HG03354 (cell line): ENCODE data around the gene SEMA4B.

ENCODE experiments used
- ATAC-seq: cut with Tn5 transposase; IDR thresholded peaks from one replicate; pipeline ENCODE4 v1.9.1; 2021; ENCODE audit warnings: mild to moderate bottlenecking; ENCODE audit not compliant: unreplicated experiment, poor library complexity, severe bottlenecking

Gene SEMA4B

DNA sequence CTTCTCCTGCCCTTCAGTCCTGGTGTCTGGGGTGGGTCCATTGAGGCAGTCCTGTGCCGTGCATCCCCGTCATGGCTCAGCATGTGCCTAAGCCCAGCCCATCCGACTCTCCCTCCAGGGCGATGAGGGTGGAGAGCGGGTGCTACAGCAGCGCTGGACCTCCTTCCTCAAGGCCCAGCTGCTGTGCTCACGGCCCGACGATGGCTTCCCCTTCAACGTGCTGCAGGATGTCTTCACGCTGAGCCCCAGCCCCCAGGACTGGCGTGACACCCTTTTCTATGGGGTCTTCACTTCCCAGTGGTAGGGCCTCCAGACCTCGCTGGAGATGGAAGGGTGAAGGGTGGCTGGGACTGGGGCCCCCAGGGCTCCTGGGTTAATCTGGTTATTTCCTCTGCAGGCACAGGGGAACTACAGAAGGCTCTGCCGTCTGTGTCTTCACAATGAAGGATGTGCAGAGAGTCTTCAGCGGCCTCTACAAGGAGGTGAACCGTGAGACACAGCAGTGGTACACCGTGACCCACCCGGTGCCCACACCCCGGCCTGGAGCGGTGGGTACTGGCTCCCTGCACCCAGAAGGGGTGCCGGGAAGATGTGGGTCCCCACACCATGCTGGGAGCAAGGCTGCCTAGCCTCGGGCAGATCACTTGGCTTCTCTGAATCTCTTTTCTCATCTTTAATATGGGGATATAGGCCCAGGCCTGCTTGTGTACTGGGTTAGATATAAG is 22.5 kb downstream of the SEMA4B start:
- no peak for ATAC-seq

DNA sequence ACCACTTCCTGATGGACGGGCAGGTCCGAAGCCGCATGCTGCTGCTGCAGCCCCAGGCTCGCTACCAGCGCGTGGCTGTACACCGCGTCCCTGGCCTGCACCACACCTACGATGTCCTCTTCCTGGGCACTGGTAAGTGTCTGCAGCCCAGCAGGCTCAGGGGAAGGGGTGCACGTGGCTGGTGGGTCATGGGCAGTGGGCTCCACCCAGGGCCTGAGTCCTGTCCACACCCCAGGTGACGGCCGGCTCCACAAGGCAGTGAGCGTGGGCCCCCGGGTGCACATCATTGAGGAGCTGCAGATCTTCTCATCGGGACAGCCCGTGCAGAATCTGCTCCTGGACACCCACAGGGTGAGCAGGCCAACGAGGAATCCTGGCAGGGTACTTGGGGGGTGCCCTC is 23.9 kb downstream of the SEMA4B start:
- ATAC-seq = no peak

DNA sequence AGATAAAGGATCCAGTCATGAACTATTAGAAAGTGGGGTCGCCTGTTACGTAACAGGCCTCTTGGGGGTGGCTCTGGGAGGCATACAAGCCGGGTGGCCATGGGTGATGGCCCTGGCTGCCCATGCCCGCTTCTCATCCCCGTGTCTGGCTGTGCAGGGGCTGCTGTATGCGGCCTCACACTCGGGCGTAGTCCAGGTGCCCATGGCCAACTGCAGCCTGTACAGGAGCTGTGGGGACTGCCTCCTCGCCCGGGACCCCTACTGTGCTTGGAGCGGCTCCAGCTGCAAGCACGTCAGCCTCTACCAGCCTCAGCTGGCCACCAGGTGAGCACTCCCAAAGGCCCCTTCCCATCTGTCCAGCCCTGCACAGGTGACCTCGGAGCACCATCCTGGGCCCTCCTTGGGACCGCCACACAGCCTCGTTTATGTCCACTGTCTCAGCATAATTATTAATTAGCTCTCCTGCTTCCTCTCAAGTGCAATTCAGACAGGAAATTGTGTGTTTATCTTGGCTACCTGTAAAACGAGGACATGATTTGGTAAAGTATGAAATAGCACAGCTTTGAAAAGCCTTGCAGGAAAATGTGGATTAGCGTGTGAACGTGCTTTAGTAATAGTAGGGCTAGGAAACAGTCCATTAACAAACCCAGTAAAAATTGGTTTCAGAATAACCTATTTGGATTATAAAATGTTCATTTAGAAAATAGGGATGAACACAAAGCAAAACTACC is 24.5 kb downstream of the SEMA4B start:
- no peak for ATAC-seq

DNA sequence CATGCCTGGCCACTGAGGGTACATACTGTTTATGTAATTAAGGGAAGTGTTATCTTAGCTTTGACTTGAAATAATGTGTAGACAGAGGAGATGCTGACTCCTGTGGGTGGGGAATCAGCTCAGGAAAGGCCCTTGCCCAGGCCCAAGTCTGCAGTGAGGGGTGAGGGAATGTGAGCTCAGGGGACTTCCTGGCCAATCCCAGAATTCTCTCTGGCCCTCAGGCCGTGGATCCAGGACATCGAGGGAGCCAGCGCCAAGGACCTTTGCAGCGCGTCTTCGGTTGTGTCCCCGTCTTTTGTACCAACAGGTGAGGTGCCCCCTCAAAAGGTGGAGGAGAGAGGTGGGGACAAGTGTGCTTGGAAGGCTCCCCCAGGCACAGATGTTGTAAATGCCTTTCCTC is 26.2 kb downstream of the SEMA4B start:
- ATAC-seq = no peak

DNA sequence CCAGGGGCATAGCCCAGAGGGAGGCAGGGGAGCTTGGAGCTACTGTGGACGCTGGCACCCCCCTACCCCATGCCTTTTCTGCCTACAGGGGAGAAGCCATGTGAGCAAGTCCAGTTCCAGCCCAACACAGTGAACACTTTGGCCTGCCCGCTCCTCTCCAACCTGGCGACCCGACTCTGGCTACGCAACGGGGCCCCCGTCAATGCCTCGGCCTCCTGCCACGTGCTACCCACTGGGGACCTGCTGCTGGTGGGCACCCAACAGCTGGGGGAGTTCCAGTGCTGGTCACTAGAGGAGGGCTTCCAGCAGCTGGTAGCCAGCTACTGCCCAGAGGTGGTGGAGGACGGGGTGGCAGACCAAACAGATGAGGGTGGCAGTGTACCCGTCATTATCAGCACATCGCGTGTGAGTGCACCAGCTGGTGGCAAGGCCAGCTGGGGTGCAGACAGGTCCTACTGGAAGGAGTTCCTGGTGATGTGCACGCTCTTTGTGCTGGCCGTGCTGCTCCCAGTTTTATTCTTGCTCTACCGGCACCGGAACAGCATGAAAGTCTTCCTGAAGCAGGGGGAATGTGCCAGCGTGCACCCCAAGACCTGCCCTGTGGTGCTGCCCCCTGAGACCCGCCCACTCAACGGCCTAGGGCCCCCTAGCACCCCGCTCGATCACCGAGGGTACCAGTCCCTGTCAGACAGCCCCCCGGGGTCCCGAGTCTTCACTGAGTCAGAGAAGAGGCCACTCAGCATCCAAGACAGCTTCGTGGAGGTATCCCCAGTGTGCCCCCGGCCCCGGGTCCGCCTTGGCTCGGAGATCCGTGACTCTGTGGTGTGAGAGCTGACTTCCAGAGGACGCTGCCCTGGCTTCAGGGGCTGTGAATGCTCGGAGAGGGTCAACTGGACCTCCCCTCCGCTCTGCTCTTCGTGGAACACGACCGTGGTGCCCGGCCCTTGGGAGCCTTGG is 27.0 kb downstream of the SEMA4B start:
- ATAC-seq = no peak

DNA sequence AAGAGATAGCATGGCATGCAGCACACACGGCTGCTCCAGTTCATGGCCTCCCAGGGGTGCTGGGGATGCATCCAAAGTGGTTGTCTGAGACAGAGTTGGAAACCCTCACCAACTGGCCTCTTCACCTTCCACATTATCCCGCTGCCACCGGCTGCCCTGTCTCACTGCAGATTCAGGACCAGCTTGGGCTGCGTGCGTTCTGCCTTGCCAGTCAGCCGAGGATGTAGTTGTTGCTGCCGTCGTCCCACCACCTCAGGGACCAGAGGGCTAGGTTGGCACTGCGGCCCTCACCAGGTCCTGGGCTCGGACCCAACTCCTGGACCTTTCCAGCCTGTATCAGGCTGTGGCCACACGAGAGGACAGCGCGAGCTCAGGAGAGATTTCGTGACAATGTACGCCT is 27.8 kb downstream of the SEMA4B start:
- ATAC-seq = no peak

DNA sequence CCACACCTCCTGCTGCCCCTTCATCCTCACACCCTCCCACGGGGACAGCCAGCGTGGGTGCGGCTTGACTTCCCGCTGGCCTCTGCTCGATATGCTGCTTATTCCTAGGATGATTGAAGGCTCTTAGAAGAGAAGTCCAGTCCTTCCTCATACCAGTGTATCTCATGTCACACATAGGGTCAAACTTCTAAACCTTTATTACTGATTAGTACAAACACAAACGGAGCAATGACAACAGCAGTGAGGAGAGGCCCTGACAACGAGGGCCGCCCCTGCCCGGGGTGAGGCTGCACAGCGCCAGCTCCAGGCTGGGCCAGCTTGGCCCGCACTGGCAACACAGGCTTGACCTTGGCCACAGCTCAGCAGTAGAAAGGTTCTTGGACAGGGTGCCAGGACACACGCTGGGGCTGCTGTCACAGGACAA is 29.0 kb downstream of the SEMA4B start:
- no peak for ATAC-seq

DNA sequence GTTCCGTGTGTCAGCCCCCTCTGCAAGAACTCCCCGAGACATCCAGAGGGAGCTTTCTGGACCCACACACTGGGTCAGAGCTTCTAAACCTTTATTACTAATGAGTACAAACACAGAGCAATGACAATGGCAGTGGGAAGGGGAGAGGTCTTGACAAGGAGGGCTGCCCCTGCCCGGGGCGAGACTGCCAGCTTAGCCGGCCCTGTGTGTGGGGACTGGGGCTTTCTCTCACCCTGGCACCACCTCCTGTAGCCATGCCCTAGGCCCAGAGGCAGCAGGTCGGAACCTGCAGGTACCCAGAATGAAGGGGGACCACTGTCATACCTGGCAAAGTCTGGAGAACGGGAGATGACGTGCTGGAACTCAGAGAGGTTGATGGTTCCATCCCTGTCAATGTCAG is 29.5 kb downstream of the SEMA4B start:
- no peak for ATAC-seq

DNA sequence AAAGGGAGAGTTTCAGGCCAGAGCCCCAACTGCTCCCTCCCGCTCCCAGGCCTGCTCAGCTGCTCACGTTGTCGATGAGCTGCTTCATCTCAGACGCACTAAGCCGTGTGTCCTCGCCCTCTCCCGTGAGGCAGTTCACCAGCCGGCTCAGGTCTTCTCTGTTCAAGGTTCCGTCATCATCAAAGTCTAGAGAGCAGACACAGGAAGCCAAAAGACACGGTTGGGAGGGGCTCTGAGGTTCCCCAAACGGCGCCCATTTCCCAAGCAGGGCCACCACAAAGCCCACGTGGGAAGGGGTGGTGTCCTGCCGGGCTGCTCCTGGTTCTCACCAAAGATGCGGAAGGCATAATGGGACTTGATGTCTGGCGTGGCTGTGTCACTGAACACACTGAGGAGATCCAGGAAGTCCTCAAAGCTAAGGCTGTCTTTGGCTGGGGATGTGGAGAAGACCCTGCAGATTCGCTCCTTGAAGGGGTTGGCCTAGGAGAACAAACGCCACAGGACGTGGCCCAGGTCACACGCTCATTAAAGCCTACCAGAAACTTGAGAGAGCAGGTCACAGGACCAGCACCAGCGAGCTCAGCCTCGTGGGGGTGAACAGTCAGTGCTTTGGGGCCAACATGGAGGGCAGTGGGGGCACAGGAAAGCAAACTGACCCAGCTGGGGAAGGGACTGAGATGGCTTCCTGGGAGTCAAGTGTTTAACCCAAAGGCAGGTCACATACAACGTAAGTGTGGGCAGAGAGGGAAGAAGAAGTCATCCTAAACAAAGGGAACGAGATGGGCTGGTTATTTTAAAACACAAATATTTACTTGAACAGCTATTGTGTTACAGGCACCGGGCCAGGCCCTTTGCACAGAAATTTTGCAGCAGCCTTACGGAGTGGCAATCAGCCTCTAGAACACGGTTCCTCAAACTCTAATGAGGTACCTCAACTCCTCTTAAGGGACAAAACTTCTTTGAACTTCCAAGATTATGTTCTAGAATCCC is 30.2 kb downstream of the SEMA4B start:
- ATAC-seq = no peak

DNA sequence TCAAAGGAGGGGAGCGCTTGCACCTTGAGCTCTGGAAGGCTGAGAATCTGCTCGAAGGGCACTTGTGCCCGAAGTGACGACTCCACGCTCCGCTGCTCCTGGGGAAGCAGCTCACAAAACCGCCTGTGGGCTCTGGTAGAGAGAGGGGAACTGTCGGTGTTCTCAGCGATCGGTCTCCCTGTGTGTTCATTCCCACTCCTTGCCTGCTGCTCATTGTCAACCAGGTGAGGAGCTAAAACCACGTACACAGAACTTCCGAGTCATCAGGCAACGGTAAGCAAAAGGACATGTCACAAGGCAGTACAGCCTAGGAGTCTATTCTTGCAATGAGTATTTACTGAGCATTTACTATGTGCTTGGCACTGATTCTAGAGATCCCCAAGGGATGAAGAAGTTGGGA is 31.1 kb downstream of the SEMA4B start:
- ATAC-seq = no peak

DNA sequence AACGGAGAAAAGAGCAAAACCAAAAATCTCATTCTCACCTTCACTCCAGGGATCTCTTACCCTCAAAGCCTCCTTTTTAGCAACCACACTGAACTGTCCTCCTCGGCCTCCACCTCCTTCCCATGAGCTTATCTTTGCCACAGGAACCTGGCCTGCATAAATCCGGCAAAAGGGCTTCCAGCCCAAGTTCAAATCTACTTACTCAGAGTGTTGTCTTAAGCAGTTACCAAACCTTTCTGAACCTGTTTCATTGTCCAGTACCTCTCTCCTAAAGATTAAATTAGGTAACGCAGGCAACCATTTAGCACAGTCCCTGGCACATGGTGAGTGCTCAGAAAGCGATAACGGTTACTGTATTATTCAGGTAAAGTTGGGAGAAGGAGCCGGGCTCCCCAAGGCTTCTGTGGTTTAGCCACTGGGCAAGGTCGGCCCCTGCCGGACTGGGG is 31.8 kb downstream of the SEMA4B start:
- ATAC-seq = no peak

DNA sequence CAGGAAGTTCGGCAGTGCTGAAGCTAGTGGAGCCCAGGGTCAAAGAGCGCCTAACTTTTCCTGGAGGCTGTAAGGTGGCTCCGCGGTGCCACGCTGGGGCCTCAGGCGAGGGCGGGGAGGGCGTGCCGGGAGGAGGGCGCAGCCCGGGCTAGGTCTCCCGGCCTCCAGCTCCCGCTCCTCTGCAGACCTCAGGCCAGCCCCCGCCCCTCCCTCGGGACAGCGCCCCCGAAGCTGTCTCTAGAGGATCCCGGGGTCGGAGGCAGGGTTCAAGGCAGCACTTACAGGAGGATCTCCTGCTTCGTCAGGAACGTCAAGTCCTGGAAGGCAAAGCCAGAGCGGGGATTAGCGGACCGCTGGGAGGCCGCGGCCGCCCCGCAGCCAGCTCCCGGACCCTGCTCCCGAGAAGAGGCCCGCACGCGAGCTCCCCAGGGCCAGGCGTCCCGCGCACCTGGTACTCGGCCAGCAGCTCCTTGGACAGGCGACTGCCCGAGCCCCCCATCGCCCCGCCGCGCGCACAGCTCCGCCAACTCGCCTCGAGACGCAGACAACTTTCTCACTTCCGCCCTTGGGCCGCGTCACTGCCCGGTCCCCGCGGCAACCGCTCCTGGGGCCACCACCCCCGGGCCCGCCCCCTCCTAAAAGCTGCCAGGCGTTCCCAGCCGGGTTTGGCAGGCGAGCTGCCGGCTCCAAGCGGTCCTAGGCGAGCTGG is 32.4 kb downstream of the SEMA4B start, which contains the start of gene CIB1:
Gene CIB1, minus strand, starts transcription at position 555 of the 709 bp plus-strand sequence. Its CDS starts 56 bp downstream, at position 499.
- ATAC-seq = peak; percentile 91

DNA sequence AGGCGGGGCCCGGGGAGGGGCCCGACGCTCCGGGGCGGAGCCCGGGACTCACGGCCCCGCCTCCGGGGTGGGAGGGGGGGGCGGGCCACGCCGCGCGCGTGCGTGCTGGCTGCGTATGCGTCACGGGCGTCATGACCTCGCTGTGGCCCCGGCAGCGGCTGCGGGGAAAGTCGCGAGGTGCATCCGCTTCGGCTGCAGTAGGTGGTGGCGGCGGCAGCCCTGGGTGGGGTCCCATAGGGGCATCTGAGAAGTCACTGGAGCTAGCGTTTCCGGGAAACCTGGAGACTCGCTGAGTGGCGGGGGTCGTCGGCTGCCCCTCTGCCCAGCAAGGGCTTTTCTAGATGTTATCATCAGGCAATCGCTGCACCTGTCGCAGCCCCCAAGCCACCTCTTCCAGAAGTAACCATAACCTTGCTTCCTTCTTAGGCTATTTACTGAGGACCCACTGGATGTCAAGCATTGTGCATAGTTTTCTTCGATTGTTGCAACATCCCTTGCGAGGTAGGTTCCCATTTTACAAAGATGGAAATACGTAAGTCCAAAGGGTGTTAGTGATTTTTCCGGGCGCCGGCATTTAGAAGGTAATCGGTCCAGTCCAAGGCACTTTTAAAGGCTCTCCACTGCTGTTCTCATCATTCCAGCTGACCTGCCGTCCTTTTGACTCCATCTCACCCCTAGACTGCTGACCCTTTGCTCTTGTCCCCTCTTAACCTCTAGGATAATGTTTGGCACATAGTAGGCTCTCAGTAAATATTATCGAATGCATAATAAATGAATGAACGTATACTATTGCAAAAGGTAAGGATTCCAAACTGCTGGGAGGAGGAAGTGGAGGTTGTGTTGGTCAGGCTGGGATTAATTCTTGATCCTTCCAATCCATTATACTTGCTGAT is 33.2 kb downstream of the SEMA4B start, which contains the start of gene GDPGP1:
Gene GDPGP1, plus strand, starts transcription at position 114 of the 893 bp plus-strand sequence. CDS start 6,700 bp downstream, outside the sequence.
- ATAC-seq = peak; percentile 74

DNA sequence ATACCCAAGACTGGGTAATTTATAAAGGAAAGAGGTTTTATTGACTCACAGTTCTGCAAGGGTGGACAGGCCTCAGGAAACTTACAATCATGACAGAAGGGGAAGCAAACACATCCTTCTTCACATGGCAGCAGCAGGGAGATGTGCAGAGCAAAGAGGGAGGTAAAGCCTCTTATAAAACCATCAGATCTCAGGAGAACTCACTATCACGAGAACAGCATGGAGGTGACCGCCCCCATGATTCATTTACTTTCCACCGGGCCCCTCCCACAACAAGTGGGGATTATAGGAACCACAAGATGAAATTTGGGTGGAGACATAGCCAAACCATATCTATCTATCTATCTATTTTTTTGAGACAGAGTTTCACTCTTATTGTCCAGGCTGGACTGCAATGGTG is 38.2 kb downstream of the SEMA4B start:
- ATAC-seq = no peak

DNA sequence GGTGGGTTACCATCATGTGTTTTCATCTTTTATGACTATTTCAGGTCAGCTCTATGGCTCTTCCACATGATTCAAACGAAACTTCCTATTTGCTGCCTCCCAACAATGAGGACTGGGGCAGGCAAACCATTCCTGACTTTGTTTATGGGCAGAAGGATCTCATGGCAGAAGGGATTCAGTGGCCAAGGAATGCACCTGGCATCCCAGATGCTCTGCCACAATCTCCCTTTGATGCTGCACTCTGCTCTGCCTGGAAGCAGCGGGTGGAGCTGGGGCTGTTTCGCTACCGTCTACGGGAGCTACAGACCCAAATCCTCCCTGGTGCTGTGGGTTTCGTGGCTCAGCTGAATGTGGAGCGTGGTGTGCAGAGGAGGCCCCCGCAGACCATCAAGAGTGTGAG is 39.7 kb downstream of the SEMA4B start:
- no peak for ATAC-seq

DNA sequence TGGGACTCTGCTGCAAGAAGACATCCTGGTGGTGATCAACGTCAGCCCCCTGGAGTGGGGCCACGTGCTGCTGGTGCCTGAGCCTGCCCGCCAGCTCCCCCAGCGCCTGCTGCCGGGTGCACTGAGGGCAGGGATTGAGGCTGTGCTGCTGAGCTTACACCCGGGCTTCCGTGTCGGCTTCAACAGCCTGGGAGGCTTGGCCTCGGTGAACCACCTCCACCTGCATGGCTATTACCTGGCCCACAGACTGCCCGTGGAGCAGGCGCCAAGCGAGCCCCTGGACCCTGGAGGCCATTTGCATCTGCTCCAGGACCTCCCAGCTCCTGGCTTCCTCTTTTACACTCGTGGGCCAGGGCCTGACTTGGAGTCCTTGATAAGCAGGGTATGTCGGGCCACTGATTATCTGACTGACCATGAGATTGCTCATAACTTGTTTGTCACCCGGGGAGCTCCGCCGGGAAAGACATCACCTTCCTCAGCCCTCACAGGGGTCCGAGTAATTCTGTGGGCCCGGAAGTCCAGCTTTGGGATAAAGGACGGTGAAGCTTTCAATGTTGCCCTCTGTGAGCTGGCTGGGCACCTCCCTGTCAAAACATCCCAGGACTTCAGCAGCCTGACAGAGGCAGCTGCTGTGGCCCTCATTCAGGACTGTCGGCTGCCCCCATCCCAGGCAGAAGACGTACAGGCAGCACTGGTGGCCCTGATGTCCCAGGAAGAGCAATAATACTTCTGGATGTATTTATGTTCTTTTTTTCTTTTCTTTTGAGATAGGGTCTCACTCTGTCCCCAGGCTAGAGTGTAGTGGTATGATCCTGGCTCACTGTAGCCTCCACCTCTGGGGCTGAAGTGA is 40.4 kb downstream of the SEMA4B start:
- no peak for ATAC-seq
